SK-N-MC (cell line): ENCODE results near the gene MRGPRE.

ENCODE experiments used
- DNase-seq: peaks from one replicate; pipeline ENCODE4 v3.0.0-alpha.2; 2011; ENCODE audit warnings: low read depth, low spot score
- H3K27ac ChIP-seq: fragments of 200-600 bp; sonication (generic); 2 replicates; pipeline ENCODE4 v1.5.1; 2016; ENCODE audit warnings: mixed run types
- H3K36me3 ChIP-seq: fragments of 200-600 bp; sonication (generic); 2 replicates; pipeline ENCODE4 v1.6.1; 2017; ENCODE audit warnings: antibody characterized with exemption, low read length, mixed read lengths; ENCODE audit not compliant: insufficient read depth
- H3K4me3 ChIP-seq: fragments of 200-600 bp; sonication (generic); 2 replicates; pipeline ENCODE4 v1.5.1; 2016
- H3K9ac ChIP-seq: fragments of 200-600 bp; sonication (generic); 2 replicates; pipeline ENCODE4 v1.8.0; 2017; ENCODE audit warnings: mixed run types, mixed read lengths; ENCODE audit not compliant: insufficient read length
- H3K9me3 ChIP-seq: fragments of 200-600 bp; sonication (generic); 2 replicates; pipeline ENCODE4 v1.6.1; 2017; ENCODE audit warnings: low read depth, mild to moderate bottlenecking, antibody characterized with exemption, low read length, moderate library complexity, mixed read lengths
- EZH2 ChIP-seq: fragments of 200-600 bp; sonication (generic); IDR thresholded peaks from one replicate; pipeline ENCODE4 v1.6.1; 2017; ENCODE audit warnings: antibody characterized with exemption
- FOXP2 ChIP-seq: optimal IDR thresholded peaks from 2 replicates; pipeline ENCODE3; 2011; ENCODE audit warnings: mild to moderate bottlenecking, moderate library complexity; ENCODE audit not compliant: insufficient read depth; ENCODE audit errors: extremely low read length, control extremely low read depth
- POLR2AphosphoS5 ChIP-seq: IDR thresholded peaks from 2 replicates; pipeline ENCODE4 v1.6.1; 2012; ENCODE audit warnings: mild to moderate bottlenecking, low read depth, low read length, borderline replicate concordance

The MRGPRE gene

GRCh38 chr11:3180869-3181268 lies 51.3 kb downstream of the MRGPRE start:
- Histone ChIP-seq H3K36me3 (no peaks in the 10 kb centered on the region), H3K4me3 (no peak overlapping the region), H3K9ac (no peak overlapping the region), H3K9me3 (no peaks in the 10 kb centered on the region), H3K27ac (no peak overlapping the region)
- TF ChIP-seq FOXP2 = no peak
- no peak for TF ChIP-seq POLR2AphosphoS5
- no peak for TF ChIP-seq EZH2
- DNase-seq = no peak

- no peak for TF ChIP-seq EZH2
- TF ChIP-seq POLR2AphosphoS5 = no peak
- TF ChIP-seq FOXP2 = no peak
- Histone ChIP-seq H3K9me3 (no peaks in the 10 kb centered on the region), H3K9ac (no peak overlapping the region), H3K27ac (no peak overlapping the region), H3K4me3 (no peak overlapping the region), H3K36me3 (no peaks in the 10 kb centered on the region)
- no peak for DNase-seq
Measured at GRCh38 chr11:3178349-3178748, 53.9 kb downstream of the MRGPRE start.

DNA sequence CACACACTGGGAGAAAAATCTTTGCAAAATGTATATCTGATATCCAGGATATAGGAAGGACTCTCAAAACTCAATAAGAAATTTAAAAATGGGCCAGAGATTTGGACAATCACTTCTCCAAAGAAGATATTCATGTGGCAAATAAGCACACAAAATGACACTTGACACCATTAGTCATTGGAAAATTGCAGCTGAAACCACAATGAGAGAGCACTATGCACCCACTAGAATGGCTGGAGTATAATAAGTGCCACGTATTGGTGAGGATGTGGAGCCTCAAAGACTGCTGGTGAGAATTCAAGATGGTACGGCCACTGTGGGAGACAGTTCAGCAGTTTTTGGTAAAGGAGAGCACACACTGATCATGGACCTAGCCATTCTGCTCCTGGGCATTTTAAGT lies 54.3 kb downstream of the MRGPRE start:
- no peak overlapping the region for H3K27ac ChIP-seq
- no peak for TF ChIP-seq POLR2AphosphoS5
- no peak for TF ChIP-seq EZH2
- no peak for DNase-seq
- H3K36me3 ChIP-seq = no peaks in the 10 kb centered on the region
- no peak overlapping the region for H3K4me3 ChIP-seq
- no peaks in the 10 kb centered on the region for H3K9me3 ChIP-seq
- no peak overlapping the region for H3K9ac ChIP-seq
